Mesothelial cell of epicardium (in vitro differentiated cells): ENCODE data around the gene SLAMF6. TPM values are rescaled to one million over a fixed set of nuclear protein-coding genes. Genes with fewer than 3 reads are reported as not detected.

Experiments
- DNase-seq, 2 experiments: peaks; one replicate each; pipeline ENCODE4 v3.0.0; 2021; ENCODE audit warnings: low spot score in 2 of 2; ENCODE audit not compliant: unreplicated experiment in 2 of 2
- H3K27ac Mint-ChIP-seq: 2 replicates; pipeline ENCODE4 v1.8.0; 2021; ENCODE audit warnings: mixed read lengths
- H3K27me3 Mint-ChIP-seq: 2 replicates; pipeline ENCODE4 v1.8.0; 2021; ENCODE audit warnings: low read depth, mixed read lengths
- H3K36me3 Mint-ChIP-seq: 2 replicates; pipeline ENCODE4 v1.8.0; 2021; ENCODE audit warnings: mixed read lengths
- H3K4me1 Mint-ChIP-seq: 2 replicates; pipeline ENCODE4 v1.8.0; 2021; ENCODE audit warnings: mixed read lengths
- H3K4me3 Mint-ChIP-seq: 2 replicates; pipeline ENCODE4 v1.8.0; 2021; ENCODE audit warnings: mild to moderate bottlenecking, moderate library complexity, mixed read lengths
- H3K9me3 Mint-ChIP-seq: 2 replicates; pipeline ENCODE4 v1.8.0; 2021; ENCODE audit warnings: mixed read lengths
- total RNA-seq: library from RNA; stranded (reverse); gene quantifications from 3 replicates; pipeline ENCODE4 v1.2.1, GENCODE V29; 2021
- TF ChIP-seq, protein P1 (sequence below): fragments of 200-600 bp; sonication (generic); IDR thresholded peaks from one replicate; pipeline ENCODE4 v1.5.0; 2021; ENCODE audit warnings: antibody characterized with exemption; ENCODE audit not compliant: unreplicated experiment

The SLAMF6 gene
- total RNA-seq, 1 donor from 2014 or later, result not detected

DNA sequence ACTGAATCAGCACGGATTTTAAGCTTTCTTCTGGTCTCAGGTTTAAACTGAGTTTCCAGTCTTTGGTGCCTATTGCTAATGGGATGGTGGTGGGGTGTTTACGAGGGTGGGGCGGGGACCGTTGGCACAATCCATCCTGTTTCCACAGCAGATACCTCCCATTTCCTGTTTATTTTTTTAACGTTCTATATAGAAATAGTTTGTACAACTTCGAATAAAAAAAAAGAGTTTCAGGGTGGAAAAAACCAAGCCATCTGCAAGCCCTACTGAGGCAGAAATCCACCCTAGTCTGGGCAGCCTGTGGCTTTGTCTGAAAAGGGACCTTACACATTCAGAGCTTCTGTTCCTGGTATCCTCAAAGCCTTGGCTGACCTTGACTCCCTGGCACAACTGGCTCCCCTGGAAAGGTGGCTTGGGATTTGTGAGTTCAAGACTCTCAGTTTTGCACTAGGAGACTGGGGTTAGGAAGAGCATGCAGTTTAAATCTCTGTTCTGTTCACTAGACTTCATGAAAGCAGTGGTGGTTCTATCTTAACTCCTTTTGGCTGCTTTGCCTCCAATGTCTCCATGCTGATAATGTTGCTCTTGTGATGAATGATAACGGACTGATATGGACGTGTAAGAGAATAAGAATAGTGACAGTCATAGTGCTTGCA is 76.0 kb downstream of the SLAMF6 start:
- H3K9me3 Mint-ChIP-seq, result no peaks in the 10 kb centered on the region
- H3K27me3 Mint-ChIP-seq, result no peaks in the 10 kb centered on the region
- H3K27ac Mint-ChIP-seq, result no peak overlapping the region
- no peak overlapping the region for H3K4me3 Mint-ChIP-seq
- no peak for DNase-seq
- TF ChIP-seq, protein P1, sequence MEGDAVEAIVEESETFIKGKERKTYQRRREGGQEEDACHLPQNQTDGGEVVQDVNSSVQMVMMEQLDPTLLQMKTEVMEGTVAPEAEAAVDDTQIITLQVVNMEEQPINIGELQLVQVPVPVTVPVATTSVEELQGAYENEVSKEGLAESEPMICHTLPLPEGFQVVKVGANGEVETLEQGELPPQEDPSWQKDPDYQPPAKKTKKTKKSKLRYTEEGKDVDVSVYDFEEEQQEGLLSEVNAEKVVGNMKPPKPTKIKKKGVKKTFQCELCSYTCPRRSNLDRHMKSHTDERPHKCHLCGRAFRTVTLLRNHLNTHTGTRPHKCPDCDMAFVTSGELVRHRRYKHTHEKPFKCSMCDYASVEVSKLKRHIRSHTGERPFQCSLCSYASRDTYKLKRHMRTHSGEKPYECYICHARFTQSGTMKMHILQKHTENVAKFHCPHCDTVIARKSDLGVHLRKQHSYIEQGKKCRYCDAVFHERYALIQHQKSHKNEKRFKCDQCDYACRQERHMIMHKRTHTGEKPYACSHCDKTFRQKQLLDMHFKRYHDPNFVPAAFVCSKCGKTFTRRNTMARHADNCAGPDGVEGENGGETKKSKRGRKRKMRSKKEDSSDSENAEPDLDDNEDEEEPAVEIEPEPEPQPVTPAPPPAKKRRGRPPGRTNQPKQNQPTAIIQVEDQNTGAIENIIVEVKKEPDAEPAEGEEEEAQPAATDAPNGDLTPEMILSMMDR, result no peak
- no peaks in the 10 kb centered on the region for H3K36me3 Mint-ChIP-seq
- H3K4me1 Mint-ChIP-seq, result no peaks in the 10 kb centered on the region

DNA sequence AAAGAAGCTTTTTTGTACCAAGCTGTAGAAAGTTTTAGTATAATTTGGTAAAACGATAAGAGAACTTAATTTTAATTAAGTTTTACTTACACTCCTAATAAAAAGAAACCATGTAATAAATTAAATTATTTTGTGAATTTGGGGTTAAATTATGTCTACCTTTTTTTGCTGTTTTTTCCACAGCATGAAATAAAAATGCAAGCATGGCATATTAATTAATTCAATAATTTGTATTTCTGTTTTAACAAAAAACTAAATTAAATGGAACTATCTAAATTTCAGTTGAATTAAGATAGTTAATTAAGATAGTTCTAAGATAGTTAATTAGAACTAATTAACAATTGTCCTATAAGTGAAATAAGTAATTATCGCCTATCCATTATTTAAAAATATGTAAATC is 83.3 kb downstream of the SLAMF6 start:
- no peaks in the 10 kb centered on the region for H3K36me3 Mint-ChIP-seq
- no peaks in the 10 kb centered on the region for H3K4me1 Mint-ChIP-seq
- H3K9me3 Mint-ChIP-seq, result peaks cover 3% of the 10 kb centered on the region
- no peak for DNase-seq
- no peak overlapping the region for H3K4me3 Mint-ChIP-seq
- no peak overlapping the region for H3K27ac Mint-ChIP-seq
- H3K27me3 Mint-ChIP-seq, result peaks cover 3% of the 10 kb centered on the region
- TF ChIP-seq, protein P1, result no peak

DNA sequence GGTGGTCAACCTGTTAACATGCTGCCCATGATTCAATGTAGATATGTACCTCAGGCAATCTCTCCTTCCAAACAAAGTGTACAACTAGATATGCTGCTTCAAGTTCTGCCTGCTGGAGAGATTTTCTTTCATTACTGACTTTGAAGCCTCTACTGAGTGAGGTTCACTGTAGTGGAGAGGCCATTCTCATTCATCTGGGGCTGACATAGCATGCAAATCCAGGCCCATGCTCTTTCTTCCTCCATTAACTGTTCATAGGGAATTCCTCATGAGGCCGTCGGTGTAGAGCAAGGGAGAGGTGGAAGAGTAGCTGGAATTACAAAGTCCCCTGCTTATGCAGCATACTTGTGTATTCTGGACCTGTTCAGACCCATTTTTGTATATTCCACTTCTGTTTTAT is 84.1 kb downstream of the SLAMF6 start:
- Mint-ChIP-seq H3K4me1 (no peaks in the 10 kb centered on the region), H3K9me3 (peaks cover 8% of the 10 kb centered on the region), H3K27ac (no peak overlapping the region), H3K36me3 (no peaks in the 10 kb centered on the region), H3K4me3 (no peak overlapping the region), H3K27me3 (peaks cover 3% of the 10 kb centered on the region)
- TF ChIP-seq, protein P1, result no peak
- DNase-seq, result no peak

DNA sequence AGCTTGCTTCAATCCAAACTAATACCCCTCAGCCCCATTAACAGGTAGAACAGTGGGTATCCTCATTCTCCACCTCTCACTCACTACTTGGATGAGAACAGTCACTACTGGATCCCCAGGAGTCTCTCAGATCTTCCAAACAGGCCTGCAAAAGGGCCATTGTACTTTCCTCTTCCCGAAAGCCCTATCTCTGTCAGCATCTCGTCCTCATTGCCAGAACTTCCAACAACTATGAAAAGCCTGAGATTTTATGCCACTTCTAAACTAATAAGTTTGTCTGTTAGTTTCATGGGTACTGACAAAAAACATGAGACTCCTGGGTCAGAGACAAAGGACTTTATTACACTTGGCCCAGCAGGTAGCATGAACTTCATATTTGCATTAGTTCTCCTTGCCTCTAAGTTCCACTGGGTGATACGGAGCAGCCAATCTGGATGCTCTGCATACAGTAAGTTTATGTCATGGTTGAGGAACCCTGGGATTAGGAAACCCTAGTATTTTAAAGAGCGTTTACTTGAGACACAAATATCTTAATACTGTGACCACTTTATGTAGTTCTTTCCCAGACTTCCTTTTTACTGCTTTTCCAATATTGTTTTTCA is 84.6 kb downstream of the SLAMF6 start:
- no peak overlapping the region for H3K4me3 Mint-ChIP-seq
- H3K27me3 Mint-ChIP-seq, result peaks cover 3% of the 10 kb centered on the region
- H3K27ac Mint-ChIP-seq, result no peak overlapping the region

DNA sequence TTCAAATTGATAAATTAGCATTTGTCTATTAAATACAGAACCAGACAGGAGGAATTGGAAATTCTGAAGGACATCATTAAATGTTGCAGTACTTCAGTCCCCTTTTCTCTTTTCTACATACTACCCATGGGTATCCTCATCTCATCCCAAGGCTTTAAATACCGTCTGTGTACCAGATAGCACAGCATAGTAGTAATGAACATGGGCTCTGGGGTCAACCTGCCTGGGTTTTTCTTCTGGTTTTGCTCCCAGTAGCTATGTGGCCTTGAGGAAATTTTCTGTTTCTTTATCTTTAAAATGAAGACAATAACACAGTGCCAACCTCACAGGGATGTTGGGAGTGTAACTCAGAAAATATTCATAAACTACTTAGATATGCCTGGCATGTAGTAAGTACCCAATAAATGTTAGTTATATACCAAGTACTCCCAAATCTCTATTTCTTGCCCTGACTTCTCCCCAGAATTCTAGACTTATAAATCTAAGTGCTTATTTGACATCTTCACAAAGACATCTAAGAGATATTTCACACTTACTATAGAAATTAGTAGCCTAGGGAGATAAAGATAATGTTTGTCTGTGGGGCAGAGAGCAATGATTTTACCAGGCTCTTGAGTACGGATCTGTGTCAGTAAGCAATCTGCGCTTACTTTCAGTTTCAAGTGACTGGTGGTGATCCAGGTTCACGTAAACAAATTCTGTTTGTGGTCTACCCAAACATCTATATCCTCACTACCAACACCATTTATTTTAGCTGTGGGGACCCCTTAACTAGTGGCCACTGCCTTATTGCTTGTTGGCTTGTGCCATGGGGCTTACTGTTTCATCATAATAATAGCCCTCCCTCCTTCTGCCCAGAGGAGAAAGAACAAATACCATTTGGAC is 85.4 kb downstream of the SLAMF6 start:
- Mint-ChIP-seq H3K4me1 (no peaks in the 10 kb centered on the region), H3K9me3 (peaks cover 8% of the 10 kb centered on the region), H3K27ac (no peak overlapping the region), H3K36me3 (no peaks in the 10 kb centered on the region), H3K4me3 (no peak overlapping the region), H3K27me3 (peaks cover 3% of the 10 kb centered on the region)
- no peak for DNase-seq
- TF ChIP-seq, protein P1, result no peak

More for the DNA sequence above, 84.6 kb downstream of the SLAMF6 start:
- no peak for DNase-seq
- H3K9me3 Mint-ChIP-seq, result peaks cover 8% of the 10 kb centered on the region
- no peaks in the 10 kb centered on the region for H3K4me1 Mint-ChIP-seq
- TF ChIP-seq, protein P1, result no peak
- no peaks in the 10 kb centered on the region for H3K36me3 Mint-ChIP-seq
